ENCODE data around the gene LCN12. TPM values are rescaled to one million over a fixed set of nuclear protein-coding genes. Genes with fewer than 3 reads are reported as not detected.
A peak's percentile ranks its signal among the peaks of the same experiment; 100 is the strongest.

The LCN12 gene
- total RNA-seq: 0.86 TPM in 1 of 2 replicates, not detected in the other

DNA sequence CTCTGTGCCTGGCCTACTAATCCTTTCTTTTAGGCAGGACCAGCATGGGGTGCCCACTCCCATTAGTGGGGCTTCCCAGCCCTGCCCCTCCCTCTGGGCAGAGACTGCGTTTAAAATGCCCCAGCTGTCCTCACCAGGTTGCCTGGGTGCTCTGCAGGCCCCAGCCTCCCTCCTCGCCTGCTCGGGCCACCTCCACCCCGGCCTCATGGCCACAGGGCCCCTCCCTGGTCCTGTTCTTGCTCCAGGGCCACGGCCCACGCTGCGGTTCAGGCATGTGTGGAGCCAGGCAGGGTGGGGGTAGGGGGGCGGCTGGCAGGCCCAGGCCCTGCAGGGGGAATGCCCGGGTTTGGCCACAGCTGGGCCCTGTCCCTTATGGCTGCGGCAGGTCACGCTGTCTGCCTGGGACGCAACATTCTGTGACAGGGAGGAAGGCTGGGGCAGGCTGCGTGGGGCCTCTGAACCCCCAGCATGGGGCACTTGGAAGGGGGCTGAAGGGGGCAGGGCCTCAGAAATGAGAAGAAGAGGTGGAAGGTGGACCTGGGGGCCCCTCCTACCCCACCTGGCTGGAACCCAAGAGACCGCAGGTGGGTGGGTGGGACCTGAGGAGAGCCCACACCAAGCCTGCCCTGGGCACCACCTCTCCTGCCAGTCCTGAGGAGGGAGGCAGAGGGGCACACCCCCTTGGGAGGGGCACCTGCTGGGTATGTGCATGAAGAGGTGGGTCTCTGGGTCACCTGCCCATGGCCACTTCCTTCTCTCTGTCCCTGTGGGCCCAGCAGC lies at the start of gene LCN12:
LCN12 (plus strand) TSS at position 733 of the 780 bp plus-strand sequence. CDS start 55 bp downstream, outside the sequence.
- DNase-seq (ENCODE audit: low read depth): no peak
- TF ChIP-seq CTCF (IDR thresholded peaks at IDR 0.05; ENCODE audit: insufficient read depth, low read depth, low read length): no peak
- no peak within 1 kb of the TSS for H3K4me3 ChIP-seq (ENCODE audit: low read depth, low read length)

- H3K4me3 ChIP-seq (ENCODE audit: low read depth, low read length): no peak overlapping the region
- TF ChIP-seq CTCF (IDR thresholded peaks at IDR 0.05; ENCODE audit: insufficient read depth, low read depth, low read length): no peak
- peak; percentile 40 for DNase-seq (ENCODE audit: low read depth)
These were observed 49.0 kb upstream of the LCN12 start for GRCh38 chr9:136903041-136903554.

GRCh38 chr9:136906266-136906665 lies 45.8 kb upstream of the LCN12 start:
- no peak for TF ChIP-seq CTCF (IDR thresholded peaks at IDR 0.05; ENCODE audit: insufficient read depth, low read depth, low read length)
- no peak overlapping the region for H3K4me3 ChIP-seq (ENCODE audit: low read depth, low read length)
- DNase-seq (ENCODE audit: low read depth): no peak

DNA sequence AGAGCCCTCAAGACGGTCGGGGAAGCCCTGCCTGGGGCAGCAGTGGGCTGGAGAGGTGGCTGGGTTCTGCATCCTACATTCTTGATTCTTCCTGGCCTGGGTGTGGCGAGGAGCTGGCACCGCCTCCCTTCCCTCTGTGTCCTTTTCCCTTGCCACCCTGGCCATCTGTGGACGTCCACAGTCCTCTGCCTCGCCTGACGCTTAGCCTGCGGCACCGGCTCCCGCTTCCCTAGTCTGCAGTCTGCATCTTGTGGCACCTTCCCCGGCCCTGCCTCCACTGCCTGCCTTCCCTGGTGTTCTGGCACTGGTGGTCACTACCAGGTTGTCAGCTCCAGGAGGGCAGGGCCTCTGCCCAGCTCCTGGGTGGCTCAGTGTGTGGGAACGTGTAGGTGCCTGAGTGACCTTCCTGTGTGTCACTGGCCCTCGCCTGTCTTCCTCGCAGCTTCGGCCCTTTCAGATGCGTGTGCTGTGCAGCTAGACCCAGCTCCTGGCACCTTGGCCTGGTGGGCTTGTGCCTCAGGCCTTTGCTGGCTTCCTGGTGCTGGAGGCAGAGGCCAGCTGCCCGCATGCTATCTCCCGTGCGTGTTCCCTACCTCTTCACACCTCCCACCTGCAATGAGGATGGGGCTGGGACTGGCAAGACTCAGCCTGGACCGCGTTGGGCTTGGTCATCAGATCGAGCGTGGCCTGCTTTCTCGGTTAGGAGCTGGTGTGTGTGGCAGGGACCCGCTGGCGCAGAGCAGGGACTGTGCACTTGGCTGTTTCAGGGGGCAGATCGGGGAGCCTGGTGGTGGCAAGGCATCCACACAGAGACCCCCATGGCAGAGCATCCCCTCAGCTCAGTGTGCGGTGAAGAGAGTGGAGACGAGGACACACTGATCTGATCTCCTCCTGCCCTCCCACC lies 44.8 kb upstream of the LCN12 start:
- H3K4me3 ChIP-seq (ENCODE audit: low read depth, low read length): no peak overlapping the region
- no peak for TF ChIP-seq CTCF (IDR thresholded peaks at IDR 0.05; ENCODE audit: insufficient read depth, low read depth, low read length)
- DNase-seq (ENCODE audit: low read depth): no peak

- no peak for DNase-seq (ENCODE audit: low read depth)
- H3K4me3 ChIP-seq (ENCODE audit: low read depth, low read length): no peak overlapping the region
- TF ChIP-seq CTCF (IDR thresholded peaks at IDR 0.05; ENCODE audit: insufficient read depth, low read depth, low read length): no peak
These were observed 41.7 kb upstream of the LCN12 start for GRCh38 chr9:136910197-136910900.

DNA sequence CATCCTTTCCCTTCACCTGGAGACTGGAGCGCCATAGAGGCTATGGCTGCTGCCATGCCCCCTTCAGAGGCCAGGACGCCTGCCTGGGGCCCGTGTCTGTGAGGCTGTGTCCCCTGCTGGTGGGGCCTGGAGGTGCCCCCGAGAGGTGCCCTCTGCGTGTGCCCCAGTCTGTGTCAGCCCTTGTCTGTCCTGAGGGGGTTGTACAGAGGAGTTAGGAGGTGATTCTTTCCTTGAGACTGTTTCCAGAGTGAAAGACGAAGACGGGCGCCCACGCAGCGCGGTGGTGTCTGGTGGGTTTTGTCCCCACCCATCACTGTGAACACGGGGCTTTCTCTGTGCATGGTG lies 41.2 kb upstream of the LCN12 start:
- no peak overlapping the region for H3K4me3 ChIP-seq (ENCODE audit: low read depth, low read length)
- DNase-seq (ENCODE audit: low read depth): no peak
- no peak for TF ChIP-seq CTCF (IDR thresholded peaks at IDR 0.05; ENCODE audit: insufficient read depth, low read depth, low read length)

Measured in fibroblast of villous mesenchyme (primary cell).